GM23338 (cell line): ENCODE results near the gene ACOD1. TPM values are rescaled to one million over a fixed set of nuclear protein-coding genes. Genes with fewer than 3 reads are reported as not detected.

Source experiments
- ATAC-seq: fragments of 200-7000 bp; cut with Tn5 transposase; 3 replicates; pipeline ENCODE4 v1.9.1; 2020
- DNase-seq: peaks from one replicate; pipeline ENCODE4 v3.0.0-alpha.2; 2015; ENCODE audit warnings: low spot score
- H2AFZ ChIP-seq: fragments of 200-600 bp; sonication (generic); 2 replicates; pipeline ENCODE4 v1.8.0; 2016; ENCODE audit warnings: antibody characterized with exemption, mild to moderate bottlenecking, moderate library complexity
- H3F3A ChIP-seq: fragments of 200-600 bp; sonication (generic); replicated peaks from 2 replicates; pipeline ENCODE4 v1.8.0; 2017; ENCODE audit warnings: antibody characterized with exemption, mixed run types, low read depth
- H3K27ac ChIP-seq: fragments of 200-600 bp; sonication (generic); 2 replicates; pipeline ENCODE4 v1.6.1; 2016; ENCODE audit warnings: low read depth
- H3K27me3 ChIP-seq: fragments of 200-600 bp; sonication (generic); 2 replicates; pipeline ENCODE4 v1.8.0; 2016; ENCODE audit warnings: mild to moderate bottlenecking, mixed run types, moderate library complexity; ENCODE audit not compliant: insufficient read depth
- H3K36me3 ChIP-seq: fragments of 200-600 bp; sonication (generic); 2 replicates; pipeline ENCODE4 v1.8.0; 2016; ENCODE audit warnings: mild to moderate bottlenecking; ENCODE audit not compliant: insufficient read depth
- H3K4me1 ChIP-seq: fragments of 200-600 bp; sonication (generic); 2 replicates; pipeline ENCODE4 v1.8.0; 2016; ENCODE audit warnings: mild to moderate bottlenecking, moderate library complexity; ENCODE audit not compliant: insufficient read depth
- H3K4me2 ChIP-seq: fragments of 200-600 bp; sonication (generic); 2 replicates; pipeline ENCODE4 v1.7.1; 2017; ENCODE audit warnings: mixed run types
- H3K4me3 ChIP-seq: fragments of 200-600 bp; sonication (generic); 2 replicates; pipeline ENCODE4 v1.6.1; 2016; ENCODE audit warnings: mixed run types
- H3K79me2 ChIP-seq: fragments of 200-600 bp; sonication (generic); replicated peaks from 2 replicates; pipeline ENCODE4 v1.8.0; 2017; ENCODE audit warnings: mild to moderate bottlenecking; ENCODE audit not compliant: insufficient read depth
- H3K9me2 ChIP-seq: fragments of 200-600 bp; sonication (generic); 2 replicates; pipeline ENCODE4 v1.8.0; 2017; ENCODE audit not compliant: insufficient read depth
- H4K20me1 ChIP-seq: fragments of 200-600 bp; sonication (generic); replicated peaks from 2 replicates; pipeline ENCODE4 v1.8.0; 2017; ENCODE audit warnings: mild to moderate bottlenecking; ENCODE audit not compliant: insufficient read depth
- H3K27ac Mint-ChIP-seq: 2 replicates; pipeline ENCODE4 v1.8.0; 2020; ENCODE audit warnings: inconsistent platforms, mild to moderate bottlenecking, moderate library complexity, mixed read lengths
- H3K27me3 Mint-ChIP-seq: 3 replicates; pipeline ENCODE4 v1.8.0; 2022; ENCODE audit warnings: low read depth, mild to moderate bottlenecking, moderate library complexity, mixed read lengths, inconsistent platforms; ENCODE audit not compliant: insufficient read depth, poor library complexity
- H3K36me3 Mint-ChIP-seq: 3 replicates; pipeline ENCODE4 v1.8.0; 2021; ENCODE audit warnings: low read depth, mild to moderate bottlenecking, inconsistent platforms, moderate library complexity, mixed read lengths
- H3K4me1 Mint-ChIP-seq: 3 replicates; pipeline ENCODE4 v1.8.0; 2020; ENCODE audit warnings: mild to moderate bottlenecking, inconsistent platforms, mixed read lengths
- H3K4me3 Mint-ChIP-seq: 3 replicates; pipeline ENCODE4 v1.8.0; 2021; ENCODE audit warnings: moderate library complexity, mild to moderate bottlenecking, inconsistent platforms, mixed read lengths
- H3K9me3 Mint-ChIP-seq: 3 replicates; pipeline ENCODE4 v1.8.0; 2020; ENCODE audit warnings: moderate library complexity, mild to moderate bottlenecking, inconsistent platforms, mixed read lengths
- CREB1 ChIP-seq: fragments of 250-450 bp; sonication (Bioruptor Pico); IDR thresholded peaks from 2 replicates; pipeline ENCODE4 v1.5.0; 2020; ENCODE audit warnings: low read depth, mild to moderate bottlenecking, moderate library complexity
- CTCF ChIP-seq, 2 experiments: fragments of 200-600 bp in 1 of 2; sonication (generic) in 1 of 2; conservative IDR thresholded peaks; 2 replicates each; pipeline versions ENCODE4 v1.5.1 to v1.6.1; 2016 to 2017; ENCODE audit warnings: antibody characterized with exemption in 2 of 2, low read depth in 2 of 2, mild to moderate bottlenecking in 2 of 2, moderate library complexity in 1 of 2
- ETS1 ChIP-seq: IDR thresholded peaks from 2 replicates; pipeline ENCODE4 v1.6.1; 2016; ENCODE audit warnings: antibody characterized with exemption
- EZH2 ChIP-seq: fragments of 200-600 bp; sonication (generic); IDR thresholded peaks from one replicate; pipeline ENCODE4 v1.8.0; 2017; ENCODE audit warnings: antibody characterized with exemption, mild to moderate bottlenecking, low read depth; ENCODE audit not compliant: unreplicated experiment
- EZH2phosphoT487 ChIP-seq: fragments of 200-600 bp; sonication (generic); IDR thresholded peaks from one replicate; pipeline ENCODE4 v1.8.1; 2018; ENCODE audit warnings: antibody characterized with exemption; ENCODE audit not compliant: unreplicated experiment
- JUNB ChIP-seq: IDR thresholded peaks from one replicate; pipeline ENCODE4 v1.6.1; 2016; ENCODE audit warnings: antibody characterized with exemption; ENCODE audit not compliant: unreplicated experiment
- NANOG ChIP-seq: IDR thresholded peaks from 2 replicates; pipeline ENCODE4 v1.6.1; 2016; ENCODE audit warnings: antibody characterized with exemption, borderline replicate concordance
- POLR2AphosphoS5 ChIP-seq: IDR thresholded peaks from 2 replicates; pipeline ENCODE4 v1.6.1; 2016; ENCODE audit warnings: antibody characterized with exemption, low read depth
- STAT1 ChIP-seq: IDR thresholded peaks from one replicate; pipeline ENCODE4 v1.6.1; 2016; ENCODE audit warnings: antibody characterized with exemption; ENCODE audit not compliant: unreplicated experiment
- ZNF114 ChIP-seq: fragments of 250-450 bp; sonication (Bioruptor Pico); IDR thresholded peaks from 2 replicates; pipeline ENCODE4 v1.5.0; 2020; ENCODE audit warnings: mild to moderate bottlenecking, moderate library complexity
- ZNF331 ChIP-seq: fragments of 250-450 bp; sonication (Bioruptor Pico); IDR thresholded peaks from 2 replicates; pipeline ENCODE4 v1.5.0; 2020; ENCODE audit warnings: low read depth, mild to moderate bottlenecking, moderate library complexity
- polyA plus RNA-seq: library from polyadenylated mRNA; unstranded; fragments of >200 nt; fragmentation: Nextera tagmentation; extraction: Ambion mirVana; gene quantifications from 2 replicates; pipeline ENCODE4 v1.2.1, GENCODE V29; 2016
- total RNA-seq: library from RNA; depleted of rRNA; stranded (reverse); fragments of >200 nt; shearing (Covaris generic); gene quantifications from 2 replicates; pipeline ENCODE4 v1.2.3, GENCODE V29; 2014
- TF ChIP-seq, protein P1 (sequence below): IDR thresholded peaks from one replicate; pipeline ENCODE4 v1.6.1; 2018; ENCODE audit warnings: antibody characterized with exemption; ENCODE audit not compliant: unreplicated experiment

Gene ACOD1
- total and polyA plus RNA-seq, 2 experiments from 2014 or later: not detected

- TF ChIP-seq, protein P1, sequence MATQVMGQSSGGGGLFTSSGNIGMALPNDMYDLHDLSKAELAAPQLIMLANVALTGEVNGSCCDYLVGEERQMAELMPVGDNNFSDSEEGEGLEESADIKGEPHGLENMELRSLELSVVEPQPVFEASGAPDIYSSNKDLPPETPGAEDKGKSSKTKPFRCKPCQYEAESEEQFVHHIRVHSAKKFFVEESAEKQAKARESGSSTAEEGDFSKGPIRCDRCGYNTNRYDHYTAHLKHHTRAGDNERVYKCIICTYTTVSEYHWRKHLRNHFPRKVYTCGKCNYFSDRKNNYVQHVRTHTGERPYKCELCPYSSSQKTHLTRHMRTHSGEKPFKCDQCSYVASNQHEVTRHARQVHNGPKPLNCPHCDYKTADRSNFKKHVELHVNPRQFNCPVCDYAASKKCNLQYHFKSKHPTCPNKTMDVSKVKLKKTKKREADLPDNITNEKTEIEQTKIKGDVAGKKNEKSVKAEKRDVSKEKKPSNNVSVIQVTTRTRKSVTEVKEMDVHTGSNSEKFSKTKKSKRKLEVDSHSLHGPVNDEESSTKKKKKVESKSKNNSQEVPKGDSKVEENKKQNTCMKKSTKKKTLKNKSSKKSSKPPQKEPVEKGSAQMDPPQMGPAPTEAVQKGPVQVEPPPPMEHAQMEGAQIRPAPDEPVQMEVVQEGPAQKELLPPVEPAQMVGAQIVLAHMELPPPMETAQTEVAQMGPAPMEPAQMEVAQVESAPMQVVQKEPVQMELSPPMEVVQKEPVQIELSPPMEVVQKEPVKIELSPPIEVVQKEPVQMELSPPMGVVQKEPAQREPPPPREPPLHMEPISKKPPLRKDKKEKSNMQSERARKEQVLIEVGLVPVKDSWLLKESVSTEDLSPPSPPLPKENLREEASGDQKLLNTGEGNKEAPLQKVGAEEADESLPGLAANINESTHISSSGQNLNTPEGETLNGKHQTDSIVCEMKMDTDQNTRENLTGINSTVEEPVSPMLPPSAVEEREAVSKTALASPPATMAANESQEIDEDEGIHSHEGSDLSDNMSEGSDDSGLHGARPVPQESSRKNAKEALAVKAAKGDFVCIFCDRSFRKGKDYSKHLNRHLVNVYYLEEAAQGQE: no peak
- TF ChIP-seq EZH2 (no peak), ZNF331 (no peak), POLR2AphosphoS5 (no peak), JUNB (no peak), EZH2phosphoT487 (no peak), CREB1 (CRISPR knock-in tag) (no peak), CTCF (conservative IDR thresholded peaks at IDR 0.05; ENCODE audit: low read depth in 2 of 2) (no peak), STAT1 (no peak), NANOG (no peak), ZNF114 (CRISPR knock-in tag) (no peak)
Observed at GRCh38 chr13:76991432-76991795, 43.1 kb downstream of the ACOD1 start (continued).

DNA sequence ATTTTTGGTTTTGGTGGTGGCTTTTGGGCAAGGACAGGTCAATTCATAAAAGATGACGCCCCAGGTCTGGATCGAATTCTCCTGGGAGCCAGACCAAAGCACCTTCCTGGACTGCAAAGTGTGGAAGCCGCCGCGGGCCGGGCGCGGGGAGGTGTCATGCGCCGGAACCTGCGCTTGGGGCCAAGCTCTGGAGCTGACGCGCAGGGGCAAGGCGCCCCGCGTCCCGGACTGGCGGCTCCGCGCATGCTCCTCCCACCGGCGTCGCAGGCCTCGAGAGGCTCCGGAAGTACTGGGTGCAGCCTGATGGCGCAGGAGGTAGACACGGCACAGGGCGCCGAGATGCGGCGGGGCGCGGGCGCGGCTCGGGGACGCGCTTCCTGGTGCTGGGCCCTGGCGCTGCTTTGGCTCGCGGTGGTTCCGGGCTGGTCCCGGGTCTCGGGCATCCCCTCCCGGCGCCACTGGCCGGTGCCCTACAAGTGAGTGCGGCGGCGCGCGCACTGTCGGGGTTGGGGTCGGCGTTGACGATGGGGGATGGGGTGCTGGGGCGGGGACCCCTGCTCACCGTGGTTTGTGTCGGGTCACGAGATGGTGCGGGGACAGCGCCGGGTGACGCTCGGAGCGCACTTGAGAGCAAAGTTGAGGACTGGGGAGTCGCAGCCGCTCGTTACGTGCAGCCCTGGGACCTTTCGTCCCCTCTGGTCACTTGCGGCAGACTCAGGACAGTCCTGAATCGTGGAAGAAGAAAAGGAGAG lies 43.7 kb downstream of the ACOD1 start, which contains the start of gene CLN5:
Gene CLN5 (plus strand): TSS at position 286 of the 752 bp plus-strand sequence. CDS start 18 bp downstream, at position 304.
- ATAC-seq (peak; percentile 95), DNase-seq (peak; percentile 96)
- no peaks in the 10 kb centered on the region; the same call in 1 of the 2 replicates for H3K79me2 ChIP-seq
- no peaks in the 10 kb centered on the region for H3K36me3 ChIP-seq
- no peaks in the 10 kb centered on the region for H3K27me3 ChIP-seq
- H4K20me1 ChIP-seq: no peaks in the 10 kb centered on the region; the same call in 1 of the 2 replicates
- H3K4me1 ChIP-seq: peaks cover 8% of the 10 kb centered on the region; the same call in 1 of the 2 replicates
- peak within 1 kb of the TSS; percentile 84 for H3K4me2 ChIP-seq
- peak within 1 kb of the TSS; percentile 100 for H2AFZ ChIP-seq
- H3K9me2 ChIP-seq: no peaks in the 10 kb centered on the region
- H3K27ac ChIP-seq: peak within 1 kb of the TSS; percentile 85; the same call in 1 of the 2 replicates
- Mint-ChIP-seq H3K27me3 (peaks cover 21% of the 10 kb centered on the region), H3K4me3 (peak within 1 kb of the TSS; percentile 99), H3K9me3 (no peaks in the 10 kb centered on the region; the same call in 2 of the 3 replicates), H3K4me1 (peaks cover 13% of the 10 kb centered on the region; the same call in 2 of the 3 replicates), H3K36me3 (peaks cover 3% of the 10 kb centered on the region; the same call in 1 of the 3 replicates), H3K27ac (peak within 1 kb of the TSS; percentile 98)
- H3F3A ChIP-seq: no peaks in the 10 kb centered on the region
- peak within 1 kb of the TSS; percentile 77 for H3K4me3 ChIP-seq
- no peak for TF ChIP-seq JUNB
- peak; percentile 95 for TF ChIP-seq CREB1 (CRISPR knock-in tag)
- no peak for TF ChIP-seq STAT1
- no peak for TF ChIP-seq ZNF114 (CRISPR knock-in tag)
- TF ChIP-seq ETS1: peak; percentile 42; the same call in 1 of the 2 replicates
